Suprapubic skin (tissue), 4 donors: ENCODE data around the gene SMAP1. TPM values are rescaled to one million over a fixed set of nuclear protein-coding genes. Genes with fewer than 3 reads are reported as not detected.

ENCODE experiments used
- DNase-seq, 2 donors: peaks; one replicate each; pipeline ENCODE4 v3.0.0-alpha.2; 2019; ENCODE audit warnings: low spot score in 2 of 2
- H3K27ac ChIP-seq: fragments of 200-600 bp; sonication (generic); one replicate; pipeline ENCODE4 v1.5.1; 2019
- H3K27me3 ChIP-seq: fragments of 200-600 bp; sonication (generic); one replicate; pipeline ENCODE4 v1.5.1; 2019
- H3K36me3 ChIP-seq: fragments of 200-600 bp; sonication (generic); one replicate; pipeline ENCODE4 v1.5.1; 2019
- H3K4me1 ChIP-seq: fragments of 200-600 bp; sonication (generic); one replicate; pipeline ENCODE4 v1.5.1; 2019
- H3K4me3 ChIP-seq: fragments of 200-600 bp; sonication (generic); one replicate; pipeline ENCODE4 v1.5.1; 2019; ENCODE audit warnings: mild to moderate bottlenecking
- H3K9me3 ChIP-seq: fragments of 200-600 bp; sonication (generic); one replicate; pipeline ENCODE4 v1.5.1; 2019
- EP300 ChIP-seq: sonication (generic); formaldehyde crosslinking; IDR thresholded peaks from one replicate; pipeline ENCODE4 v1.6.1; 2017; ENCODE audit warnings: antibody characterized with exemption
- POLR2A ChIP-seq, 2 donors: fragments of 450-650 bp; IDR thresholded peaks; one replicate each; pipeline ENCODE4 v1.6.1; 2017; ENCODE audit warnings: antibody characterized with exemption in 2 of 2, mild to moderate bottlenecking in 2 of 2, moderate library complexity in 2 of 2
- POLR2AphosphoS5 ChIP-seq, 3 donors: sonication (generic); formaldehyde crosslinking; IDR thresholded peaks; one replicate each; pipeline ENCODE4 v1.6.1; 2017; ENCODE audit warnings: antibody characterized with exemption in 3 of 3
- WGBS: methylation state at CpG from one replicate; pipeline ENCODE4 v1.1.5; 2018; 5-methylcytosine and 5-hydroxymethylcytosine counted together
- total RNA-seq, 4 donors: library from RNA; depleted of rRNA; stranded (reverse); fragments of >200 nt; gene quantifications; one replicate each; pipeline ENCODE4 v1.1.0, GENCODE V29; 2016
- TF ChIP-seq, protein P1 (sequence below), 2 donors: fragments of 200-600 bp in 1 of 2; fragments of 450-650 bp in 1 of 2; sonication (generic) in 1 of 2; IDR thresholded peaks; one replicate each; pipeline ENCODE4 v1.5.1; 2016 to 2019; ENCODE audit warnings: antibody characterized with exemption in 2 of 2, mild to moderate bottlenecking in 1 of 2, moderate library complexity in 1 of 2

The SMAP1 gene
- total RNA-seq, 4 donors from 2014 or later, result 28.8 to 39.1 (median 30.8) TPM

- Histone ChIP-seq H3K27me3 (no peaks in the 10 kb centered on the region), H3K27ac (no peak overlapping the region), H3K36me3 (no peaks in the 10 kb centered on the region), H3K9me3 (no peaks in the 10 kb centered on the region), H3K4me3 (no peak overlapping the region), H3K4me1 (no peaks in the 10 kb centered on the region)
- DNase-seq, result no peak
- TF ChIP-seq, protein P1, sequence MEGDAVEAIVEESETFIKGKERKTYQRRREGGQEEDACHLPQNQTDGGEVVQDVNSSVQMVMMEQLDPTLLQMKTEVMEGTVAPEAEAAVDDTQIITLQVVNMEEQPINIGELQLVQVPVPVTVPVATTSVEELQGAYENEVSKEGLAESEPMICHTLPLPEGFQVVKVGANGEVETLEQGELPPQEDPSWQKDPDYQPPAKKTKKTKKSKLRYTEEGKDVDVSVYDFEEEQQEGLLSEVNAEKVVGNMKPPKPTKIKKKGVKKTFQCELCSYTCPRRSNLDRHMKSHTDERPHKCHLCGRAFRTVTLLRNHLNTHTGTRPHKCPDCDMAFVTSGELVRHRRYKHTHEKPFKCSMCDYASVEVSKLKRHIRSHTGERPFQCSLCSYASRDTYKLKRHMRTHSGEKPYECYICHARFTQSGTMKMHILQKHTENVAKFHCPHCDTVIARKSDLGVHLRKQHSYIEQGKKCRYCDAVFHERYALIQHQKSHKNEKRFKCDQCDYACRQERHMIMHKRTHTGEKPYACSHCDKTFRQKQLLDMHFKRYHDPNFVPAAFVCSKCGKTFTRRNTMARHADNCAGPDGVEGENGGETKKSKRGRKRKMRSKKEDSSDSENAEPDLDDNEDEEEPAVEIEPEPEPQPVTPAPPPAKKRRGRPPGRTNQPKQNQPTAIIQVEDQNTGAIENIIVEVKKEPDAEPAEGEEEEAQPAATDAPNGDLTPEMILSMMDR (IDR thresholded peaks at IDR 0.05), result no peak
- no peak for TF ChIP-seq POLR2AphosphoS5 (IDR thresholded peaks at IDR 0.05)
- 41% methylated on average over 1 of the region's 1 CpG for WGBS
These were observed 37.8 kb upstream of the SMAP1 start for GRCh38 chr6:70629929-70630328.

DNA sequence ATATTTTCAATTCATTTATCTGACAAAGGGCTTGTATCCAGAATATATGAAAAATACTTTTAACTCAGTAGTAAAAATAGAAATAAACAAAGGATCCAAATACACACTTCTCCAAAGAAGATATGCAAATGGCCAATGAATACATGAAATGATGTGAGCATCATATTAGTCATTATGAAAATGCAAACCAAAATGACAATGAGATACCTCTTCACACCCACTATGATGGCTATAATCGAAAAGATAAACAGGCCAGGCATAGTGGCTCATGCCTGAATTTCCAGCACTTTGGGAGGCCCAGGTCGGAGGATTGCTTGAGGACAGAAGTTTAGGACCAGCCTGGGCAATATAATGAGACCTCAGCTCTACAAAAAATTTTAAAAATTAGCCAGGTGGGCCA is 33.8 kb upstream of the SMAP1 start:
- WGBS, result 86% methylated on average over 2 of the region's 2 CpGs
- Histone ChIP-seq H3K27me3 (no peaks in the 10 kb centered on the region), H3K9me3 (no peaks in the 10 kb centered on the region), H3K4me1 (no peaks in the 10 kb centered on the region), H3K27ac (no peak overlapping the region), H3K4me3 (no peak overlapping the region), H3K36me3 (no peaks in the 10 kb centered on the region)
- TF ChIP-seq, protein P1 (IDR thresholded peaks at IDR 0.05), result no peak
- TF ChIP-seq EP300 (no peak), POLR2A (IDR thresholded peaks at IDR 0.05) (no peak), POLR2AphosphoS5 (IDR thresholded peaks at IDR 0.05) (no peak)
- DNase-seq, result no peak

DNA sequence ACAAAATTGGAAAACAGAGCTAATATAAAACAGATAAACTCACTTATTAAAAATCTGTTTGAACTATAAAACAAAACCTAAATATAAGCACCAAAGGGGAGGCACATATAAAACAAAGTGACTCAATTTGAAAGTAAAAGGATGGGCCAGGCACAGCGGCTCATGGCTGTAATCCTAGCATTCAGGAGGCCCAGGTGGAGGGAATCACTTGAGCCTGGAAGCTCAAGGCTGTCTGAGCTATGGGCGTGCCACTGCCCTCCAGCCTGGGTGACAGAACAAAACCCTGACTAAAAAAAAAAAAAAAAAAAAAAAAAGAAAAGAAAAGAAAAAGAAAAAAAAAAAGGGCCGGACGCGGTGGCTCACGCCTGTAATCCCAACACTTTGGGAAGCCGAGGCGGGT is 31.1 kb upstream of the SMAP1 start:
- 89% methylated on average over 8 of the region's 8 CpGs for WGBS
- H3K4me3 ChIP-seq, result no peak overlapping the region

DNA sequence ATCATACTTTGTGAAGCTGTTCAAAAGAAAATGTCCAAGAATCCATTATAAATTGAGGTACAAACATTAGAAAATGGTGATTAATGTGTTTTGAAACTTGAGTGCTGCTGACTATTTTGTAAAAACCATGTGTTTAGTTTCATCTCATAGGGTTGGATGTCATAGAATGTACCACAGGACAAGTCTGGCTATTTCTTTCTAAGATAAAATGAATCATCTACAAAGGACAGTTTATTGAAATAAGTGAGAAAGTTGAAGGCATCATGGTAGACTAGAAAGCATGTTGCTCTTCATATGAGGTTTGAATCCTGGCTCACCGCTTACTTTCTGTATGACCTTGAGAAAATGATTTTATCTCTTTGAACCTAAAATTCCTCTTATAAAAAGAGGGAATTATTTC is 29.2 kb upstream of the SMAP1 start:
- H3K9me3 ChIP-seq, result no peaks in the 10 kb centered on the region
- no peak overlapping the region for H3K4me3 ChIP-seq
- 98% methylated on average over 1 of the region's 1 CpG for WGBS
- H3K27me3 ChIP-seq, result no peaks in the 10 kb centered on the region
- no peak for DNase-seq
- H3K4me1 ChIP-seq, result no peaks in the 10 kb centered on the region
- TF ChIP-seq POLR2A (IDR thresholded peaks at IDR 0.05), result no peak
- TF ChIP-seq, protein P1 (IDR thresholded peaks at IDR 0.05), result no peak
- TF ChIP-seq EP300, result no peak
- no peak for TF ChIP-seq POLR2AphosphoS5 (IDR thresholded peaks at IDR 0.05)
- no peak overlapping the region for H3K27ac ChIP-seq
- H3K36me3 ChIP-seq, result no peaks in the 10 kb centered on the region

More for the DNA sequence above, 31.1 kb upstream of the SMAP1 start:
- no peak for DNase-seq
- Histone ChIP-seq H3K27me3 (no peaks in the 10 kb centered on the region), H3K27ac (no peak overlapping the region), H3K4me1 (no peaks in the 10 kb centered on the region), H3K9me3 (no peaks in the 10 kb centered on the region), H3K36me3 (no peaks in the 10 kb centered on the region)
- TF ChIP-seq POLR2AphosphoS5 (IDR thresholded peaks at IDR 0.05), result no peak
- TF ChIP-seq, protein P1 (IDR thresholded peaks at IDR 0.05), result no peak
- no peak for TF ChIP-seq POLR2A (IDR thresholded peaks at IDR 0.05)
- TF ChIP-seq EP300, result no peak

DNA sequence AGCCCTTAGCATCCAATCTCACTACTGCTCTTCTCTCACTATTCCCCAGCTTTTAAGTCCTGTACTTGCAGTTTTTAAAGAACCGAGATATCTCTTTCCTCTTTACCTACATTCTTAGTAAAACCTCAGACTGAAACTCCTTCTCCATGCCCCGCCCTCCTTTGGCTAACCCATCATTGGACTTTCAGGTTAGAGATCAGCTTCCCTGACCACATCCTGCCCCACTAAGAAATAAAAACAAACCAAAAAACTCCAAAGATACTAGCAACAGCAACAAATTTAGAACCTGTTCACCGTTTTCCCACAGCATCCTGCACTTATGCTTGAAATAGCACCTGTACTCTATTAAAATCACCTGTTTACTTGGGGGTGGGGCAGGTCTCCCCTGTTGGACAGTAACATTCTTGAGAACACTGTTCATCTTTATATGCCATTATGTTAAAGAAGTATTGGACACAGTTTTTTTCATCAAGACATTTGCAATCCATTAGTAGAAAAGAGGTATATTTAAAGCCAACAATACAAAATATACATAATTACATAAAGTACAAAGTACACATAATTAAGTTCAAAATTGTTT is 16.3 kb upstream of the SMAP1 start:
- TF ChIP-seq POLR2AphosphoS5 (IDR thresholded peaks at IDR 0.05) (no peak), EP300 (no peak), POLR2A (IDR thresholded peaks at IDR 0.05) (no peak)
- TF ChIP-seq, protein P1 (IDR thresholded peaks at IDR 0.05), result no peak
- Histone ChIP-seq H3K4me1 (no peaks in the 10 kb centered on the region), H3K27ac (no peak overlapping the region), H3K36me3 (no peaks in the 10 kb centered on the region), H3K9me3 (no peaks in the 10 kb centered on the region), H3K27me3 (no peaks in the 10 kb centered on the region), H3K4me3 (no peak overlapping the region)
- 88% methylated on average over 3 of the region's 3 CpGs for WGBS
- DNase-seq, result no peak
